ENCODE results near the gene NCOR2. TPM values are rescaled to one million over a fixed set of nuclear protein-coding genes. Genes with fewer than 3 reads are reported as not detected.
A peak's percentile ranks its signal among the peaks of the same experiment; 100 is the strongest.

NCOR2 gene
- polyA plus RNA-seq, 1 donor (not counting 4 experiments of a cell fraction or from before 2014, with no cell fraction given) = 4.7 TPM

DNA sequence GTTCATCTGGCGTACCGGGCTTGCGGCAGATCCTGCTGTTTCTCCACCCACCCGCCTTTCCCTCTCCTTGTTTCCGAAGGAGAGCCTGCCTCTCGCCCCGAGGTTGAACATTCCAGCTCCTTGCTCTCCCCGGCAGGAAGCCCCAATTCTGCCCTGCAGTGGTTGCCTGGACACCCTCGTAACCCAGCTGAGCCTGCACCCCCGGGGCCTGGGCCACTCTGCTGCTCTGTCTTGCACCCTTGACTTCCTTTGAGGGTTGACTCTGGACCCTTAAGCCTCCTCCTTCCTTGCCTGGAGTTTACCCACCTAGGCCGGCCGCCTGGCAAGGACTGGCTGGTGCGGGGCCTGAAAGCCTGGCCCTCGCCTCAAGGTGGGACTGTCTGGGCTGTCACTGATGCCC is 25.8 kb upstream of the NCOR2 start:
- Histone ChIP-seq H3K27me3 (ENCODE audit: control insufficient read depth, extremely low read depth, insufficient read depth, low read length) (no peaks in the 10 kb centered on the region), H3K36me3 (ENCODE audit: control insufficient read depth in 2 of 2, extremely low read depth in 1 of 2, insufficient read depth in 2 of 2, low read length in 2 of 2) (no peaks in the 10 kb centered on the region), H3K27ac (ENCODE audit: control insufficient read depth, insufficient read depth, low read length) (no peak overlapping the region), H3K9me1 (ENCODE audit: control insufficient read depth, extremely low read depth, insufficient read depth, low read length) (no peaks in the 10 kb centered on the region), H3K4me1 (ENCODE audit: control insufficient read depth, extremely low read depth, insufficient read depth, low read length) (peaks cover 27% of the 10 kb centered on the region), H3K4me2 (ENCODE audit: control insufficient read depth, extremely low read depth, insufficient read depth, low read depth, low read length) (no peak overlapping the region), H3K9ac (ENCODE audit: control insufficient read depth, extremely low read depth, insufficient read depth, low read length) (no peak overlapping the region), H3K79me2 (ENCODE audit: control insufficient read depth, insufficient read depth, low read length) (no peaks in the 10 kb centered on the region), H3K9me3 (ENCODE audit: control insufficient read depth, low read depth, low read length) (no peaks in the 10 kb centered on the region), H2AFZ (ENCODE audit: control insufficient read depth, low read length) (no peak overlapping the region), H4K20me1 (ENCODE audit: control insufficient read depth, extremely low read depth, insufficient read depth, low read length) (no peaks in the 10 kb centered on the region), H3K4me3 (ENCODE audit: control insufficient read depth in 2 of 3, extremely low read depth in 1 of 3, insufficient read depth in 2 of 3, low read depth in 1 of 3, low read length in 3 of 3) (no peak overlapping the region)
- FAIRE-seq (no peak), DNase-seq (ENCODE audit: low read depth, low spot score) (no peak)
- no peak for TF ChIP-seq EZH2 (IDR thresholded peaks at IDR 0.05; ENCODE audit: low read length)
- TF ChIP-seq, protein P1, sequence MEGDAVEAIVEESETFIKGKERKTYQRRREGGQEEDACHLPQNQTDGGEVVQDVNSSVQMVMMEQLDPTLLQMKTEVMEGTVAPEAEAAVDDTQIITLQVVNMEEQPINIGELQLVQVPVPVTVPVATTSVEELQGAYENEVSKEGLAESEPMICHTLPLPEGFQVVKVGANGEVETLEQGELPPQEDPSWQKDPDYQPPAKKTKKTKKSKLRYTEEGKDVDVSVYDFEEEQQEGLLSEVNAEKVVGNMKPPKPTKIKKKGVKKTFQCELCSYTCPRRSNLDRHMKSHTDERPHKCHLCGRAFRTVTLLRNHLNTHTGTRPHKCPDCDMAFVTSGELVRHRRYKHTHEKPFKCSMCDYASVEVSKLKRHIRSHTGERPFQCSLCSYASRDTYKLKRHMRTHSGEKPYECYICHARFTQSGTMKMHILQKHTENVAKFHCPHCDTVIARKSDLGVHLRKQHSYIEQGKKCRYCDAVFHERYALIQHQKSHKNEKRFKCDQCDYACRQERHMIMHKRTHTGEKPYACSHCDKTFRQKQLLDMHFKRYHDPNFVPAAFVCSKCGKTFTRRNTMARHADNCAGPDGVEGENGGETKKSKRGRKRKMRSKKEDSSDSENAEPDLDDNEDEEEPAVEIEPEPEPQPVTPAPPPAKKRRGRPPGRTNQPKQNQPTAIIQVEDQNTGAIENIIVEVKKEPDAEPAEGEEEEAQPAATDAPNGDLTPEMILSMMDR (optimal IDR thresholded peaks at IDR 0.05 in 1 of 3, IDR thresholded peaks at IDR 0.05 in 1 of 3, conservative IDR thresholded peaks at IDR 0.05 in 1 of 3; ENCODE audit: extremely low read depth in 1 of 3, insufficient read depth in 2 of 3, low read length in 3 of 3) = no peak
- dilution Hi-C loops (cut with MboI; ENCODE audit: extremely low pct_ligation_motif_present, low sequenced_read_pairs) = no loop called here

DNA sequence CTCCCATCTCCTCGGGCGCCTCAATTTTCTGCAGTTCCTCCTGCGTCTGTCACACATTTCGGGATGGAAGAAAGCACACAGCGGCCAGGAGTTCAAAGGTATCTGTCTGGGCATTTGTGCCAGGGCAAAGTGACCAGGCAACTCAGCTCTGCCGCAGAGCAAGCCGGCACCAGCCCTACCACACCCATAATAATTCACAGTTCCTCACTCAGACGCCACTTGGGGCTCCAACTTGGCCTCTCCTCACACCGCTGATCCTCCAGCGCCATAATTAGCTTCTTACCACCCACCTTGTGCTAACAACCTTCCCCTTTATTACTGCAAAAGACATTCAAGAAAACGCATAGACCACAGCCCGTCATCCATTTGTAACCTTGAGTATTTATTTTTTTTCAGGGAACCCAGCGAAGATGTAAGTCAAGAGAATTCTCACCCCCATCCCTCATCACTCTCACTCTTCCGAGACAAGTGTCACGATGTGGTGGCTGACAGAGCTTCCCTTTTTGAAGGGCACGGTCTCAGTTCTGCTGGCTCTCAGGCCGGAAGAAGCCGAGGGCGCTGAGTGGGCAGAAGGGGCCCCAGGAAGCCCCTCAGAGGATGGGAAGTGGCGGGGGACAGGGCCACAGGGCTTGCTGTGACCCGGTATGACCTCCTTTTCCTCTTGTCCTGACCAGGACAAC is 25.2 kb upstream of the NCOR2 start:
- no peaks in the 10 kb centered on the region for H3K27me3 ChIP-seq (ENCODE audit: control insufficient read depth, extremely low read depth, insufficient read depth, low read length)
- H4K20me1 ChIP-seq (ENCODE audit: control insufficient read depth, extremely low read depth, insufficient read depth, low read length) = no peaks in the 10 kb centered on the region
- no peak for FAIRE-seq
- peak overlapping the region; percentile 49 for H2AFZ ChIP-seq (ENCODE audit: control insufficient read depth, low read length)
- no peak for DNase-seq (ENCODE audit: low read depth, low spot score)
- H3K4me1 ChIP-seq (ENCODE audit: control insufficient read depth, extremely low read depth, insufficient read depth, low read length) = peaks cover 27% of the 10 kb centered on the region
- dilution Hi-C loops (cut with MboI; ENCODE audit: extremely low pct_ligation_motif_present, low sequenced_read_pairs) = no loop called here
- H3K9ac ChIP-seq (ENCODE audit: control insufficient read depth, extremely low read depth, insufficient read depth, low read length) = peak overlapping the region; percentile 46
- TF ChIP-seq, protein P1 (optimal IDR thresholded peaks at IDR 0.05 in 1 of 3, IDR thresholded peaks at IDR 0.05 in 1 of 3, conservative IDR thresholded peaks at IDR 0.05 in 1 of 3; ENCODE audit: extremely low read depth in 1 of 3, insufficient read depth in 2 of 3, low read length in 3 of 3) = no peak
- no peak for TF ChIP-seq EZH2 (IDR thresholded peaks at IDR 0.05; ENCODE audit: low read length)
- H3K4me3 ChIP-seq (ENCODE audit: control insufficient read depth in 2 of 3, extremely low read depth in 1 of 3, insufficient read depth in 2 of 3, low read depth in 1 of 3, low read length in 3 of 3) = peak overlapping the region in 1 of 3 experiments; percentile 45
- H3K36me3 ChIP-seq (ENCODE audit: control insufficient read depth in 2 of 2, extremely low read depth in 1 of 2, insufficient read depth in 2 of 2, low read length in 2 of 2) = no peaks in the 10 kb centered on the region
- peak overlapping the region; percentile 68 for H3K4me2 ChIP-seq (ENCODE audit: control insufficient read depth, extremely low read depth, insufficient read depth, low read depth, low read length)
- H3K79me2 ChIP-seq (ENCODE audit: control insufficient read depth, insufficient read depth, low read length) = no peaks in the 10 kb centered on the region
- peak overlapping the region; percentile 42 for H3K27ac ChIP-seq (ENCODE audit: control insufficient read depth, insufficient read depth, low read length)
- H3K9me1 ChIP-seq (ENCODE audit: control insufficient read depth, extremely low read depth, insufficient read depth, low read length) = no peaks in the 10 kb centered on the region
- H3K9me3 ChIP-seq (ENCODE audit: control insufficient read depth, low read depth, low read length) = no peaks in the 10 kb centered on the region

All from keratinocyte (primary cell).